GM18861 (cell line): ENCODE data around the gene BRINP1.

Source experiments
- ATAC-seq: cut with Tn5 transposase; IDR thresholded peaks from one replicate; pipeline ENCODE4 v1.9.1; 2021; ENCODE audit not compliant: unreplicated experiment

The BRINP1 gene

GRCh38 chr9:119283078-119283794 is 86.0 kb downstream of the BRINP1 start:
- no peak for ATAC-seq

- ATAC-seq: no peak
Observed at GRCh38 chr9:119282476-119283077, 86.7 kb downstream of the BRINP1 start.

- no peak for ATAC-seq
Observed at GRCh38 chr9:119280740-119281485, 88.3 kb downstream of the BRINP1 start.

- ATAC-seq: no peak
Observed at GRCh38 chr9:119278171-119278570, 91.1 kb downstream of the BRINP1 start.

- no peak for ATAC-seq
Observed at GRCh38 chr9:119273984-119274665, 95.1 kb downstream of the BRINP1 start.

GRCh38 chr9:119273325-119273904 is 95.8 kb downstream of the BRINP1 start:
- ATAC-seq: no peak

DNA sequence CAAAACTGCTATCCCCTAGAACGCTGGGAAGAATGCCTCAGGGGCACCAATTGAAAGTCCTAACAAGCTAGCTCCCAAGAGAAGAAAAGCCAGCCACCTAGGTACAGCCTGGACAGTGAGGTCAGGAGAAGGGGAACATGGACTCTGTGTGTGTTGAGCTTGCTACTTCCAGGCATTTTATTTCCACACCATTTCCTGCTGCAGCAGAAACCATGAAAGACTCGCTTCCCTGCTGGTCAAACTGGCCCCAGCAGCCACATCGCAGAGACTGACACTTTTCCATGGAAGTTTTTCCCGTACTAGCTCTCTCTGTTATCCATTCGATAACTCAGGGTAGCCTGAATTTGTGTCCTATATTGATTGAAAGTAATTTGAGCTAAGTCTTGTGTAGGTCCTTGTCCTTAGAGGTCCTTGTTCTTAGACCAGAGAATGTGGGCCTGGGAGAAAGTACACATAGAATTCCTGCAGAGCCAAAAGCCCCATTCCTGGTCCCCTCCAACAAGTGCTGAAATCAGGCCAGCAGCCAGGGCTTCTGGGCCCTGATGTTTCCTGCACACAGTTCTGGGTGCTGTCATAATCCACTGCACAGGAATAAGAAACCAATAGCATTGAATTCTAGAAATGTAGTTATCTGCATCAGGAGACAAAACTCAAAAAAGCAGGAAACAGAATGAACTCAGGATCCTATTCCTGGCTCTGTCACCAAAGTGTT is 96.6 kb downstream of the BRINP1 start:
- ATAC-seq: no peak

DNA sequence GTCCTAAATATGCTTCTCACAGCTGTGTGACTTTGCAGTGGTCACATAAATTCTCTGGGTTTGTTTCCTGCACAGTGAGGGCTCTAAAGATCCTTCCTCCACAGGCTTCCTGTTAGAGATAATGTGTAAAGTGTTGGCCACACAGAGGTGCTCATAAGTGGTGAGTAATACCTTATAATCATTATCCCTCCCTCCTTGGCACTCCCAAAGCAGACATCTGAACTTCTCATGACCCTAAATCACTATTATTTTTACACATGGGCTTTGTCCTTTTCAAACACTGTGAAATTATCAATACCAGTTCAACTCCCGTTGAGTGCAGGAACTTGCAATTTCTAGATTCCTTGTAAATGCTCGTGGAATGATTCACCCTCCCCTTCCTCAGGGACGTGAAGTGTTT is 100.2 kb downstream of the BRINP1 start:
- ATAC-seq: no peak

DNA sequence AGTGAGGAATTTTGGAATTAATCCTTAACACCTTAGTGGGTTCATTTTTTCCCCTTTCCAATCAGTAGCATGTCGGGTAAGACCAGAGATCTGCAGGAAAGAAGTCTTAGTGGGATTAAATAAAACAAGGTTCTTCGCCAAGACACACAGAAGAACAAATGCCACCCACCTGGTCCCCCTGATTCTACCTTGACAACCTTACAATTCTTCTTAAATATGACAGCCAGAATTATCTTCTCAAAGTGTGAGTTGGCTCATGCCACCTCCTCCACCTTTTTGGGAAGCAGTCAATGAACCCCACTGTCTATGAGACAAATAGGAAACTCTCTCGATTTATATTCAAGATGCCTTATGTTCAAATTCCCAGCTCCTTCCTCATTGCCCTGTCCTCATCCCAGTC is 105.1 kb downstream of the BRINP1 start:
- ATAC-seq: no peak

DNA sequence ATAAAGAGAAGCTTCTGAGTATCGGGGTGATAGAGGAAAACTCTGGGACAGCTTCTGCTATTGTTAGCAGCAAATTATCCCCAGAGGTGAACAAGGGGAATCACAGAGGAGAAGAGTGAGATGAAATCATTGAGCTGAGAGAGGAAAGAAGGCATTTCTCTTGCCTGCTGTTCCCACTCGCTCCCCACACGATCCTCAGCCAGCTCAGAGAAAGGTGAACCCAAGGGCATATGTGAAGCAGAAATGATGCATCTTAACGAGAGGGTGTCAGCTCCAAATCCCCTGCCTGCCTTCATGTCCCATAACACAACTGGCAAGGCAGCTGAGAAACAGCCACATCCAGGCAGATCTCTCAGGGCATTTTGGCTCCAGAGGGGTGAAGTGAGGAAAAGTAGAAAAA is 111.6 kb downstream of the BRINP1 start:
- no peak for ATAC-seq

GRCh38 chr9:119255116-119255515 is 114.1 kb downstream of the BRINP1 start:
- ATAC-seq: no peak

- ATAC-seq: no peak
Observed at GRCh38 chr9:119252671-119253299, 116.5 kb downstream of the BRINP1 start.

DNA sequence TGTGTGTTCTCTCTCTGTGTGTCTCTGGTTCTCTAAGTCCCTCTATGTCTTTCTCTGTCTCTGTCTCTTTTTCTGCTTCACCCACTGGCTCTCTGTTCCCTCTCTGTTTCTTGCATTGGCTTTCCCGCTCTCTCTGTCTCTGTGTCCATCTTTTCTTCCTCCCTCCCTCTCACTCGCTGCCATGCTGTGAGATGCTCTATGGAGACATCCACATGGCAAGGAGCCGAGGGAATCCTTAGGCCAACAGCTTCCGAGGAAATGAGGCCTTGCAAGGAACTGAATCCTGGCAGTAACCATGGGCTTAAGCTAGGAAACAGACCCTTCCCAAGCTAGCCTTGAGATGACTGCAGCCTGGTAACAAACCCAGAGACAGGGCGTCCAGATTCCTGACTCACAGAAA is 117.3 kb downstream of the BRINP1 start:
- no peak for ATAC-seq

DNA sequence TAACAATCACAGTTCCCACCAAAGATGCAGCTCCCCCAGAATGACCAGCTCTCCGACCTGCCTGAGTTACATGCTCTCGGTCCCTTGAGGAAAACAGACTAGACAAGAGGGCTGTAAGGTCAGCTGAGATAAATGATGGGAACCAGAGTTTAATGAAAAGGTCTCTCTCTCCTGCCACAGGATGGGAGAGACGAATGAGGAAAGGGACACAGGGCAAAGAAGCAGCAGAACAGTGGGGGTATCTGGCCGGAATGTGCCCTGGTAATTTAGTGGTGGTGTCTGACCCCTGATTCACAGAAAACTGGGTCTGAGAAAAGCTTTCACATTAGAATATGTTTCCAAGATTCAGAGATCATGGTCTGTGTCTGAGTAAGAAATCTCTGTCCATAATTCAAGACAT is 118.5 kb downstream of the BRINP1 start:
- ATAC-seq: no peak

DNA sequence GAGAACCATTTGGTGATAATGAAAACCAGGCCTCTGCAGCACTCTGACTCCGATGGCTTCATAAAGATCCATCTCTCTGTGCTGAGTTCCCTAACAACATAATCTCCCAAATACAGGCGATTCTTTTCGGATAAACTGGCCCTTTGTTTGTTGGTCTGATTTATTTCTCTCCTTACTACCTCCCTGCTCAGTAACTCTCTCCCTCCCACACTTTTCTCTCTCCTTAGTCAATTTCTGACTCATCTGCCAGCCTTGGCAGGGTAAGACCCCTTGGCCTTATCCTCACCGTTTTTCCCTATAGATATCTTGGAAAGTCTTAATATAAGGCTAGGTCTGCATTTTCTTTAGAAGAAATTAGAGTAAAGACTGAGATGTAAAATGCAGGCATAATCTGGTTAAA is 128.7 kb downstream of the BRINP1 start:
- no peak for ATAC-seq

GRCh38 chr9:119234636-119235035 is 134.6 kb downstream of the BRINP1 start:
- ATAC-seq: no peak

GRCh38 chr9:119227422-119227821 is 141.8 kb downstream of the BRINP1 start:
- ATAC-seq: no peak

DNA sequence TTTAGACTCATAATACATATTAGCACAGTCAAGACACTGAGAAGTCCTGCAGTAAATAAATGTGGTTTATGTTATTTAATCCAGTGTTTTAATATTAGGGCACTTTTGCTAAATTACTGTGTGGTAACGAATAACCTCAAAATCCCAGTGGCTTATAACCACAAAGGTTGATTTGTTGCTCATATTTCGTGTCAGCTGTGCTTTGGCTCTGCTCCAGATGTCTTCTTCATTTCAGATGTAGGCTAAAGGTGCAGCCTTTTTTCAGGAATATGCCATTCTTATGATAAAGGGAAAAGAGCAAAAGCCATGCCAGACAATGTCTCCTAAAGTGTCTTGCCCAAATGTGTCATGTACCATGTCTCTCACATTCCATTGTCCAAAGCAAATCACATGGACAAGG is 144.8 kb downstream of the BRINP1 start:
- ATAC-seq: no peak

DNA sequence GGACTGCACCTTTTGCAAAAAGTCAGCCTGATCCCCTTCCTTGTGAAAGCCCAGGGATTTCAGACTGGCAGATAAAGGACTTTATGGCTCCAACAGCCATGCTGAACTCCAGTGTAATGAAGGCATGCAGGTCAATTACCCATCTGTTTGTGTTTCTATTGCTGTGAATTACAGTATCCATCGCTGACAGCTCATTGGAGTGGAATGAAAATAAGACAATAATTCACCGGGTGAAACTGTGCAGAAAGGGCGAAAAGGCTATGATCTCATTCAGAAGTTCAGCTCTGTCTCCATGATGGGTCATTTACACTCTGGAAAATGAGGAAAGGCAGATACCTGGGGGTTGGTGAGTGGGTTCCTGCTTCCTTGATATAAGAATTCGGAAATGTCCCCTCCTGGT is 148.0 kb downstream of the BRINP1 start:
- ATAC-seq: no peak

DNA sequence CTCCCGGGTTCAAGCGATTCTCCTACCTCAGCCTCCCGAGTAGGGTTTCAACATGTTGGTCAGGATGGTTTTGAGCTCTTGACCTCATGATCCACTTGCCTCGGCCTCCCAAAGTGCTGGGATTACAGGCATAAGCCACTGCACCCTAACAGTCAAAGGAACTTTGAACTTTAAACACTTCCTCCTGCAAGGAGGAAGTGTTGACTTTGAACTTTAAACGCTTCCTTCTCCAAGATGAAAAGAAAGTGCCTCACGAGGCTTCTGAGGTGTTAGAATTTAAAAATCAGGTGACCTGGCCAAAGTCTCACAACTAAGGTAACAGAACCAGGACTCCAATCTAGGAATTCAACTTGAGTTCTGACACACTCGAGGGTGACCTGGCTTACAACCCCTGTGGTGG is 150.9 kb downstream of the BRINP1 start:
- ATAC-seq: no peak
